HG03095 (cell line): ENCODE measurements around the gene KCNMB1.

Experiments used
- ATAC-seq: cut with Tn5 transposase; IDR thresholded peaks from one replicate; pipeline ENCODE4 v1.9.1; 2021; ENCODE audit warnings: moderate library complexity; ENCODE audit not compliant: unreplicated experiment

KCNMB1 gene

GRCh38 chr5:170345971-170346370, 43.2 kb downstream of the KCNMB1 start:
- no peak for ATAC-seq

- ATAC-seq, result no peak
These were observed 46.0 kb downstream of the KCNMB1 start for GRCh38 chr5:170343177-170343576.

- no peak for ATAC-seq
These were observed 46.9 kb downstream of the KCNMB1 start for GRCh38 chr5:170342153-170342725.

- ATAC-seq, result no peak
These were observed 47.6 kb downstream of the KCNMB1 start for GRCh38 chr5:170341545-170341944.

GRCh38 chr5:170339780-170340167, 49.4 kb downstream of the KCNMB1 start:
- ATAC-seq, result no peak

- peak; percentile 84 for ATAC-seq
These were observed 50.0 kb downstream of the KCNMB1 start for GRCh38 chr5:170338933-170339779.

GRCh38 chr5:170338291-170338690, 50.9 kb downstream of the KCNMB1 start:
- ATAC-seq, result no peak

- ATAC-seq, result no peak
These were observed 52.0 kb downstream of the KCNMB1 start for GRCh38 chr5:170337045-170337733.

- ATAC-seq, result no peak
These were observed 53.1 kb downstream of the KCNMB1 start for GRCh38 chr5:170336065-170336464.

- no peak for ATAC-seq
These were observed 54.5 kb downstream of the KCNMB1 start for GRCh38 chr5:170334626-170335025.

GRCh38 chr5:170333161-170333910, 55.8 kb downstream of the KCNMB1 start:
- ATAC-seq, result no peak

GRCh38 chr5:170332058-170332457, 57.1 kb downstream of the KCNMB1 start:
- ATAC-seq, result no peak

GRCh38 chr5:170330568-170331054, 58.6 kb downstream of the KCNMB1 start:
- ATAC-seq, result no peak

- ATAC-seq, result no peak
These were observed 59.6 kb downstream of the KCNMB1 start for GRCh38 chr5:170329524-170329923.

- ATAC-seq, result no peak
These were observed 61.3 kb downstream of the KCNMB1 start for GRCh38 chr5:170327829-170328228.

GRCh38 chr5:170327168-170327567, 62.0 kb downstream of the KCNMB1 start:
- ATAC-seq, result peak; percentile 39
